Medulla oblongata (tissue), 1 donor: ENCODE results near the gene NRXN3.
"Not testable (repeated sequence)": the region's sequence is repeated elsewhere in the genome, so short reads cannot be mapped to it uniquely, and the experiment has no call there.

Experiments
- DNase-seq: peaks from one replicate; pipeline ENCODE4 v3.0.0-alpha.2; 2015; ENCODE audit errors: extremely low spot score

NRXN3 gene

GRCh38 chr14:78992867-78993266 is 822.7 kb downstream of the NRXN3 start:
- no peak for DNase-seq

- DNase-seq = peak; percentile 28
Measured at GRCh38 chr14:78997811-78998210, 827.6 kb downstream of the NRXN3 start.

- no peak for DNase-seq
Measured at GRCh38 chr14:79009286-79009685, 839.1 kb downstream of the NRXN3 start.

- DNase-seq = peak; percentile 73
Measured at GRCh38 chr14:79011091-79011919, 841.1 kb downstream of the NRXN3 start.

GRCh38 chr14:79011920-79012204 is 841.7 kb downstream of the NRXN3 start:
- DNase-seq = no peak

- DNase-seq = no peak
Measured at GRCh38 chr14:79016828-79017505, 846.8 kb downstream of the NRXN3 start.

GRCh38 chr14:79017561-79017960 is 847.4 kb downstream of the NRXN3 start:
- no peak for DNase-seq

GRCh38 chr14:79018836-79019235 is 848.7 kb downstream of the NRXN3 start:
- DNase-seq = no peak

GRCh38 chr14:79019898-79020297 is 849.7 kb downstream of the NRXN3 start:
- DNase-seq = not testable (repeated sequence)

- DNase-seq = no peak
Measured at GRCh38 chr14:79021766-79022165, 851.6 kb downstream of the NRXN3 start.

GRCh38 chr14:79027138-79027537 is 857.0 kb downstream of the NRXN3 start:
- no peak for DNase-seq

- DNase-seq = no peak
Measured at GRCh38 chr14:79028281-79028680, 858.1 kb downstream of the NRXN3 start.

- no peak for DNase-seq
Measured at GRCh38 chr14:79036441-79036840, 866.3 kb downstream of the NRXN3 start.

GRCh38 chr14:79037106-79037505 is 866.9 kb downstream of the NRXN3 start:
- DNase-seq = no peak

GRCh38 chr14:79037593-79037992 is 867.4 kb downstream of the NRXN3 start:
- DNase-seq = no peak

- no peak for DNase-seq
Measured at GRCh38 chr14:79040790-79041189, 870.6 kb downstream of the NRXN3 start.

GRCh38 chr14:79043194-79043889 is 873.2 kb downstream of the NRXN3 start:
- DNase-seq = no peak

- DNase-seq = no peak
Measured at GRCh38 chr14:79044894-79045624, 874.9 kb downstream of the NRXN3 start.

GRCh38 chr14:79050787-79051727 is 880.9 kb downstream of the NRXN3 start:
- DNase-seq = no peak

- DNase-seq = no peak
Measured at GRCh38 chr14:79051742-79052141, 881.6 kb downstream of the NRXN3 start.

- DNase-seq = no peak
Measured at GRCh38 chr14:79056879-79057278, 886.7 kb downstream of the NRXN3 start.
